Stimulated activated CD4-positive, alpha-beta T cell treated with anti-CD3 and anti-CD28 coated beads, Interleukin-12 subunit alpha, Interleukin-12 subunit beta, amount 100 ng/mL, for 4 hours (primary cell): Measurements from ENCODE around the gene MREG.

Experiments
- DNase-seq: peaks from one replicate; pipeline ENCODE4 v3.0.0-alpha.2; 2020

Gene MREG

DNA sequence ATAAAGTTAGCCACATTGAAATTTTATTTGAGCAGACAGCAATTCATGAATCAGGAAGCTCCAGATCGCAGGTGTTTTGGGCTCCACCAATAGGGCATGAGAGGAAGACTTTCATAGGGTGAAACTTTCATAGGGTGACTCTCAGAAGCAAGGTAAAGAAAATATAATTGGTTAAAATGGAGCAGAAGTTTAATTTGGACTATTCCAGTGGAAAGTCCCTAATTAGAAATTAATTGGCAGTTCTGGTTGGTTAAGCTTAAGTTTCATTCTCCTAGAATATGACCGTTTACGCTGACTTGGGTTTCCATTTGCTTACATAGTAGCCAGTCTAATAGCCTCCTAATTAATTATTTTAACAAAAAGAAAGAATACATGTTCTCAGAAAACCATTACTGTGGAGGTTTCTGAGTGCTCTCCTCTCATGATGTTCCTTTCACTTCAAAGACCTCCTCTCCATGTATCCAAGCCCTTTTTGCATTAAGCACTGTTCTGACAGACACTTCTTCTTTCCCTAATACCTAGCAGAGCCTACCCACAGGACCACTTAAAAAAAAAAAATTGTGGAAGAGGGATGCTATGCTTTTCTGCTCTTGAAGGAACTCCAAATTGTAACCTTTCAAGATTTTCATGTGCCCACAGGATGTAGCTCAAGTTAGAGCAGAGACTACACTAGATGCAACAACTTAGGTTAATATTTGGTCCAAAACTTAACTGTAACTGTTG, 99.1 kb downstream of the MREG start:
- no peak for DNase-seq

DNA sequence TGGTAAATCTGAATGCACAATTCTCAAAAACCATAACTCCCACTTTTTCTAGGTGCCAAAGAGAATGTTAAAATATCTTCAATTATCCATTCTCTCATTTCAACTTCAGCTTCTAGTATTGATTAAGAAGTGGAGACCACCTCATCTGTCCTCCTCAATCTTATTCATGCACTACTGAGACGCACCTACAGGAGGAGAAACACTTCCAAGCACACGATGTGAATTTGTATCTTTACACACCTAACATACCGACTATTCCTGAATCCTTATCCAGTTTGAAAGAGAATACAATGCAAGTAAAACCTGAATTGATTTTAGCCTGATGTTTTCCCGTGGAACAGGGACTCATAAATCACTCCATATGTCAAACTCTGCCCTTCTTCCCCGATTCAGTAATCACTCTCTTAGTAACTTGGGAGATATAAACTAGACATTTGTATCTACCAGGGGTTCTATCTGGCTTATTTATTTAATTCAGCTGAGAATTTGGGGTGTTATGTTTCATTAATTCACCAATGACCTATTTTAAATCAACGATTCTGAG, 101.0 kb downstream of the MREG start:
- DNase-seq: no peak

DNA sequence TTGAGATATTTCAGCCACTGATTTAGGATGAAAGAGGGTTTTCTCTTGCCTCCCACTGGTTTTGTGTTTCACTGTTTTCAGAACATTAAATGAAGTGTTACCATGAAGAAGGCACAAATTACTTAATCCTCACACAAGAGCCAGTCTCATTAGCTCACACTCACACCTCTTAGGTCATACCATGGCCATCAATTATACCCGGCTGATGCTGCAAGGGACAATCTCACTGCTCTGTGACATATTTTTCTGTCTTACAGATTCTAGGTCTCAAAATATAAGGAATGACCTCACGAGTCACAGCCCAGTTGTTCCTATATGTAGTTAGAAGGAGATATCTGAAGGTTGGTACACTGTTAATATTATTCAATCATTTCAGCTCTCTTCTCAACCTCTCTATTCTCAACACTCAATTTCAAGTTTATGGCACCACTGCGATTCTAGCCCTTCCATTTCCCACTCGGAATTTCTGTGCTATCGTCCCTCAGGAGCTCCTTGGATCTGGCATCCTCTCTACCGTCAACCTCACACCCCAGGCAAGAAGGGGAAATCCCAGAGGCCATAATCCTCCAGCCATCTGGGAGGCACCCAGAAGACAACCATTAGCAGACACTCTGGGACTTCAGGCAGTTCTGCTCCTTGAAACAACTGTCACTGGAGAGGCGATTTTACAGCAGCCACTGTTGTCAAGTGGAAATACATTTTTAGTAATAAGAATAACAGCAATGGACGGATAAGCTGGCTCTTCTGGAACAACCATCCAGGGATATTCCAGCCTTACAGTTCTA, 101.9 kb downstream of the MREG start:
- no peak for DNase-seq

DNA sequence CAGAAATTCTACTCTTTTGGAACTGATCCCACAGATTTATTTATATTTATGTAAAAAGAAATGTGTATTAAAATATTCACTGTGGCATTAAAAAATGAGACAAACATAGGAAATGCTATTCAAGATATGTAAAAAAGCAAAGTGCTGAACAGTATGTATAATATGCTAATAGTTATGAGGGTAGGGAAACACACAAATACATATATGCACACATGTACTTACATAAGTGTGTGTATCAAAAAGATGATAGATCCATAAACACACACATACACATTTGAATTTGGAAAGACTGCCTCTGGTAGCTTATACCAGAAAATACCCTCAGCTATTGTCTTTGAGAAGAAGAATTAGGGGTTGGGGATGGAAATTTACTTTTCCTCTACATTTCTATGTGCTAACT, 103.2 kb downstream of the MREG start:
- no peak for DNase-seq

DNA sequence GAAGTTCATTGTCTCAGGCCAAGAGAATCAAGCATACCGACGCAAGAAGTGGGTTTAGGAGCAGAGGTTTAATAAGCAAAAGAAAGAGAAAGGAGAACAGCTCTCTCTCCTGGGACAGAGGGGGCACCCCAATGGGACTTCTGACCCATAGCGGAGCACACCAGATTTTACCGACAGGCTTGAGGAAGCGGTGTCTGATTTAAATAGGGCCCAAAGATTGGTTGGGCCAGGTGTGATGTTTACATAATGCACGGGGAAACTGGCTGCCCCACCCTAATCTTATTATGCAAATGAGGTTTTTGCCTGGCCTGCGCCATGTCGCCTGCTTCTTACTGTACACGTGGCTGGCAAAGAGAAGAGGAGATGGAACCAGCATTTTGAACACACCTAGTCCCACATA, 106.2 kb downstream of the MREG start:
- DNase-seq: no peak

DNA sequence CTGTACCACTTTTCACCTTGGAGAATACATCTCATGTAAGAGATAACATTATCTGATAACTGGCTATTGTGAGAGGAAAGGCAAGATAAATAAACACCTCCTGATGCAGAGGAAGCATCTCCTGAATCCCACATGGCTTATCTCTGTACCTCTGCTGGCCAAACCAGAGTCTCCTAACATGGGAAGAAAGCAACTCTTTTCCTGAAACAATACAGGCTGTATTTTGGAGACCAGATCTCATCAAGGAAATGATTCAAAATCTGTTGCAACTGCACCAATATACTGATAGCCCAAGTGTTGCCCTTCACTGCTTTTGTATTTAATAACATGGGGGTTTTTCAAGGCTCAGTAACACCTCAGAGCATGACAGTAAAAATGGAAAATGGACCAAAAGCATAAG, 106.9 kb downstream of the MREG start:
- no peak for DNase-seq

DNA sequence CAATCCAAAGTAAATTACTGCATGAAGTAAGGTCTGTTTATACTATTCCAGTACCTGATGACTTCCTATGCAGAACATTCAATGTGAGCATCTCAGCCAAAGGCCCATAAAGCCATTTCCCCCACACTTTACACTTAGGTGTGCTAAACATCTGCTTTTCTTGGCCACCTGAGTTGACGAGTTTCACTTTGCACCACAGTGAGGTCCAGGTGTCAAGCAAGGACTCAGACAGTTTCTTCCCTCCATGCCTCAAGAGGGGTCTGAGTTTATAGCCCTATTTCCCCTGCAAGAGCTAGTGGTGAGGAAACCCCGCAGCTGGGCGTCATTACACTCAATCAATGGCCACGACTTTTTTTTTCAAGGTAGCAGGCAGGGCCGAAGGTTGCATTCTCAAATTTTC, 107.7 kb downstream of the MREG start:
- DNase-seq: no peak

DNA sequence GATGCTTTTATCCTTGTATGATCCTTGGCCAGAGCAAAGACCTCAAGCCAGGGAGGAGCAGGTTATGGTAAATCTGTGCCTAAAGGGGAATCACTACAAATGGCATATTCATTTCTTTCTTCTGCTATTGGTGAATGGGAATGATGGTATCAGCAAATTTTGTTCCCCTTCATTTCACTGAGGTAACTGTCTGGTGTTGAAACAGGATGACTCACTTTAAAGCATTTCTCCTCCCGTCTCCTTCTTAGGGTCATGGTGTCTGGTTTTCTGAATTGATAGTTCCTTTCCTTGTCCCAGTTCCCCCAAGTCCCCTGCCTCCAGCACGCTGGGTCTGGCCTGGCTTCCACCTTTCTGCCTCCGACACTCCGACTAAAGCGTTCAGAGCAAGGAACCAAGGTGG, 109.2 kb downstream of the MREG start:
- DNase-seq: no peak

DNA sequence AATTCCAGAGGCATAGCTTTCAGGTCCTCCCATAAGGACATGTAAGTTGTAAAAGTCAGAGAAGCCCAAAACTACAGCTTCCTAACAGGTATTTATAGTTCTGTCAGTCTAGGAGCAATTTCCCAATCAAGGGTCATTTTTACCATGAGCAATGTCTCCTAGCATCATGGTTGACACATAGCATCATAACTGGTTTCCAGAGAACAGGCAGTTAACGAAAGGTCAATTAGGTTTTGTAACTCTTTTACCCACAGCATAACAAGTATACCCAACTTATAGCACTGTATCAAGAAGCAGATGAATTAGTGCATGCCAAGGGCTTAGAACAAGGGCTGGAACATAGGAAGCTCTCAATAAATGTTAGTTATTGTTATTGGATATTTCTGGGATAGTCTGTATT, 110.1 kb downstream of the MREG start:
- DNase-seq: no peak

DNA sequence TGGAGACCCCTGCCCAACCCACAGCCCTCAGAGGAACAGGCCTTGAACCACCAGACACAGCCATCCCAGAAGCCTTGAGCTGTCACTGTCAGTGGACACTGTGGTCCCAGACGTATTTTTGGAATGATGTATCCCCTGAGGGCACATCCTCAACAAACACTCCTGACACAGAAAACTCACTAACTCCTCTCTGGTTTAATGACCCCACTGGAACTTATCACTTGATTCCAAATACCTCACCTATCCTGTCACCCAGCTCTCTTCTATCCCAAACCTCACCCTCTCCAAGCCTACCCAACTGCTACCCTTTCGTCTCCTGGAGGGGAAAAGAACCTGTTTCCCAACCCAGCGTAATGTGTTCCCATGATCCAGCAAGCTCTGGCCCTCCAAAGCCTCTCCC, 111.6 kb downstream of the MREG start:
- no peak for DNase-seq

DNA sequence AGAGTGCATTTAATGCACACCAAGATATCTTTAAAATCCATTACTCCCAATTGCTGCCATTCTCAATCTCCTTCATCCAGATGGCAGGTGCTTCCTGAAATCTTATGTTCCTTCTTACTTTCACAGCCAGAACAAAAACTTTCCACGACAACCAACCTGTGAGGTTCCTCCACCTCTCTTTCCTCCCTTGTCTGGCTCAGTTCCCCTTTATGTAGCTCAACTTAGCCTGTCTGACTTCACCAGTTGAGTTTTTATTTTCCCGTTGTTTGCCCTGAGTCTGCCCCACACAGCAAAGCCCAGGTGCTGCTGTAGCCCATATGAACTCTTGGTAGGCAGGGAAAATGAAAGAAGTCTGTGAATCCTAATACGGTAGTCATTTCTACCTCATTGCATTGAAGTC, 112.5 kb downstream of the MREG start:
- no peak for DNase-seq

DNA sequence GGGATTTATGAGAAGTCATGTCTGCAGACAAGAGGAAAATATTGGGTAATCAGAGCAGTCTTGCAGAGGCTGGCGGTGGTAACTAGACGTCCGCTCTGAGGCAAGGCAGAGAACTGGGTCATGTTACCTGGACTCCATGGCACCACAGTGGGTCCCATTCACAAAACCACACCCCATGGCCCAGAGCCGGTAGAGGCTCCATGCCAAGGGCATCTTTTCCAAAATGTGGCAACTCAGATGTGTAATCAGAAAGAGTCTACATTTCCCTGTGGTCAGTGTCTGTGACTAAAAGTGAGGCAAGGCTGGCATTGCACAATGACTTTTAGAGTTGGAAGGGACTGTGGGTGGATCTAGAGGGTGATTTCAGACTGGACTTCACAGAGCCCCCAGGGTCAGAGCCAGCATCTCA, 113.1 kb downstream of the MREG start:
- no peak for DNase-seq

DNA sequence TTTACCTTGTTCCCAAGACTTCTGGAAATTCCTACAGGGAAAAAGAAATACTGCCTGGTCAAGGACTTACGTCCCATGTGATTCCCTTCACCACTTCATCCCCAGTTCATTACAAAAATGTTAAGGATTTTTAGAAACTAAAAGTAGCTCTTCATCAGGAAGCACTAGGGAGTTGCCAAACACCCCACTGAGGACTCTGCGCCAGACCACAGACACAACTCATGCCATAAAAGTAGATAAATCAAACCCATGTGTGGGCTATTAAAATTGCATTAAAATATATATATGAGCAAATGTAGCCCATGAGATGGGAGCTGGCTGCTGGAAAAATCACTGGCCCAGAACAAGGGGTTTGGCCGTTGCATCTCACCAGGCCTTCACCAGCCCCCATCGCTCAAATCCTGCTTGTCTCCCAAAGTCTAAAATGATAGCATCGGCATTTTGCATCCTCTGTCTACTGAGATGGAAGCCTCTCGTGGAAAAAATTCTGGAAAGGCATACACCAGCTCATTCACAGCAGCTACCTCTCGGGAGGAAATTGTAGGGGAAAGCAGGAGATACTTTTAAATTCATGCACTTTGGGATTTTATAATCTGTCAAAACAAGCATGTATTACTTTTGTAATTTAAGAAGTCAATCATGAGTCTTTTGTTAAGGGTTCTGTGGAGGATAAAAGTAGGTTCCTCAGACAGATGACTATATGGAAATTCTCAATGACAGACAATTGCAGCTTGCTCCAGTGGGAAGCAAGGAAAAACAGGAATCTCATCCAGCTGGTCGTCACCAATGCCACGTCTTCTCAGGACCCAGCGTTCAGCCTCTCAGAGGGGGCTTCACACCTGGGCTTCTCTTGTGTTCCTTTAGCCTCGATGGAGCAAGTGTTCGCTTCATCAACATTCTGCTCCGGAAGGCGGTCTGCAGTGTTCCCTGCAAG, 113.9 kb downstream of the MREG start:
- DNase-seq: no peak

DNA sequence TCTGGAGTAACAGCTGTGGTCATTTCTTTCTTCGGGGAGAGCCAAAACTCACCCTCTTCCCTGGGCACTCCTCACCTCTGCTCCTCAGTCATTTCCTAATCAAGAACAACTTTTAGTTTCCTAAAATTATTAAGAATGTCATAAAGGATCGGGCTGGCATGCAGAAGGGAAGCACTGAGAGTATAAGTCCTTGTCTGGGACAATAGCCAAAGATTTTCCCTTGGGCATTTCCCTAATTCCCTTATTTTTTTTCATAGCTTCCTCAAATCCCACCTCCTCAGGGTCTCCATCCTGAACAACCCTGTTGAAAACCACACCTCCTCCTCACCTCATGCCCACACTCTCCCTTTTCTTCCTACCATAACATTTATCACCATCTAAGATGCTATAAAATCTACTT, 115.0 kb downstream of the MREG start:
- DNase-seq: no peak

DNA sequence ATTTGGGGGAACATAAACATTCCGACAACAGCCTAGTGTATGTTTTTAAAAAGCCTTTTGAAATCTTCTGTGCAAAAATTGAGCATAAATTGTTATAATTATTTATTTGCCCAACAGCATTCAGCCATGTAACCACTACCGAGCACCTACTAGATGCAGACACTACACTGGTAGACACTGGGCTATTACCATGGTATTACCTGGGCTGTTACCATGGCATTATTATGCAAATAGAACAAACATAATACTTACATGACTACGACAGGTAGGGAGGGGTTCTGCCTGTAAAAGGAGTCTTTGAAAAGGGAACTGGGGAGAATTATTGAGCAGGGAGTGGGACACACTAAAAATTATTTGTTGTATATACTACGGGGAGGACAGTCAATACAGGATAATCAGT, 116.4 kb downstream of the MREG start:
- no peak for DNase-seq

DNA sequence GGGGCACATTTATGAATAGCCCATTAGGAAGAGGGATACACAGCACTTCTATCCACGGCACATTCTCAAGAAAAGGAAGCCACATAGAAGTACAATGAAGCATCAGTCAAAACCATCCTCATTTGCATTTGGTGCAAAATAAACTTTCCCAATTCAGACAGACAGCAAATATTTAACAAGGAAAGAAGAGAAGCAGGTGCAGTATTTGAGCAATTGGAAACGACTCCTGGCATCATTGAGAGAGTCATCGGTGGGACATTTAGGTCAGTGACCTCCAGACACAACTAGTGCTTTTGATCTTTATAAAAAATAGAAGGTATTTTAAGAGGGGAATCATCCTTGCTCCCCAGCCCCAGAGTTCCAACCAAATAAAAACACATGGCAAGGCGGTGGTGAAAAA, 118.0 kb downstream of the MREG start:
- no peak for DNase-seq
